ENCODE measurements around the gene SGCA. TPM values are rescaled to one million over a fixed set of nuclear protein-coding genes. Genes with fewer than 3 reads are reported as not detected.

Gene SGCA
- polyA plus RNA-seq, 5 donors = 3.1 to 19.0 (median 3.6) TPM

DNA sequence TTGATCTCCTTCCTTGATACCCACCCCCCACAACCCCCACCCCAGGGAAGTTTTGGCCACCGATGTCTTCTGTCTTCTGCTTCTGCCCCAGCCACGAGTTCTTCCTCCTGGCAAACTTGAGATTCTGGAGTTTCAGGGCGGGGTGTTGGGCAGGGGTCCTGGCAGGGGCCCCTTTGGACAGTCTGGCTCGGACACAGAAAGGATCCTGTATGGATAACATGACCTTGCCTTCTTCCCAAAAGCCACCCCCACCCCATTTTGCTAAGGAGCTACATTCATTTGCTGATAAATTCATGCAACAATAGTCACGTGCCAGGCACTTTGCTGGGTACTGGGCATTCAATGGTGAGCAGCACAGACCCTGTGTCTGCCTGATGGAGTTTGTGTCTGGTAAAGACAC is 41.5 kb downstream of the SGCA start:
- no peak for DNase-seq

DNA sequence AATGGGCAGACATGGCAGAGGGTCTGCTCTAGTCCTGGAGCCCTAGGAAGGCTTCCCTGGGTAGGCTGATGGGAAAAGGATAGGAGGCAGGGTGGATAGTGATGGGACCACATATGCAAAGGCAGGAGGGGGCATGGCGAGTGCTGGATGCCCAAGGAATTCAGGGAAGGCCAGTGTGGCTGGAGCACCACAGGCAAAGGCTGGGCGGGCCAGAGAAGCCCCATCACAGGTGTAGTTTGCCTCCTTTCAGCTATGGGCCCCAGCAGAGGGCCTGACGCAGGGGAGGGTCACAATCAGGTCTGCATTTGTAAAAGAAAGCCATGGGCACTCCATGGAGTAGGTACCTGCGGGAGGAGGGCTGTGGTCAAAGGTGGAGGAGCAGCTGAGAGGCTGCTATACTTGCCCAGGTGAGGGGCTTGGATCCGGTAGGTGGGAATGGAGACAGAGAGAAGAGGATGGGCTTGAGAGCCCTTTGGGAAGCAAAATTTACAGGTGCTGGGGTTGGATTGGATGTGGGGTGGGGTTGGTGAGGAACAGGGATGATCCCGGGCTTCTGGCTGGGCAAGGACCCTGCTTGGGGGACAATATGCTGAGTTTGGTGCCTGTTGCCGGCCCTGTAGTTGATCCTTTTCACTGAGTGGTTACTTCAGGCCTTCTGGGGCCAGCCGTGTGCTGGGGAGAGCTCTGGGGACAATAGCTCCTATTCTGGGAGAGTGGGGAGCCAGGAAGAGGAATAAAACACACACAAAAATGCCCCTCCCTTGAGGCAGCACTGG is 42.2 kb downstream of the SGCA start:
- no peak for DNase-seq

DNA sequence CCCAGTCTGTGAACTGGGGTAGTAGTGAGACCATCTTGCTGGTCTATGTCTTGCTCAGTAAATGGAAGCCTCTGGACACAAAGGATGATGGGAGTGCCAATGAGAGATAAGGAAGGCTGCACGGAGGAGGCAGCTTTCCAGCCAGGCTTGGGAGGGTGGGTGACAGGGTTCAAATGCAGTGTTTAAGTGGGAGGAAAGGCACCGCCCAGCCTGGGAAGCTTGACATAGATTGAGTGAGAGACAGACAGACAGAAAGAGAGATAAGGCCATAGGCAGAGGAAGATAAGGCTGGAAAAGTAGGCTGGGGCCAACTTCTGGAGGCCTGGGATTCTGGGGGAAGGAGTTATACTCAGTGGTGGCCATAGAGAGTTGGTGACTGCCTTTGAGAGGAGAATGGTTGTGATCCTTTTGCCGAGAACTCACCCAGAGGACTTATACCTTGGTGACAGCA is 42.8 kb downstream of the SGCA start:
- no peak for DNase-seq

DNA sequence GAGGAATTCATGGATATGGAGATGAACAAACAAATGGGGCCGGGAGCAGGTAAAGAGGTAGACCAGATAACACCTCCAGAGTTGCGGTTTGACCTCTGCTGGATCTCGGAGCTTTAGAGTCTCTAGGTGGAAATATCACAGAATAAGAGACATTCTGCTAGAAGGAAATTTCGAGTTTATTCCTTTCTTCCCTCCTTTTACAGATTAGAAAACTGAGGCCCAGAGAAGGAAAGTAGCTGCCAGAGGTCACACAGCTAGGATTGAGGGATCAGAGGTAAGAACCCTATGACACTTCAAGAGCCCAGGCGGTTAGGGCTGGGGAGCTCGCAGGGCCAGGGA is 43.3 kb downstream of the SGCA start:
- no peak for DNase-seq

DNA sequence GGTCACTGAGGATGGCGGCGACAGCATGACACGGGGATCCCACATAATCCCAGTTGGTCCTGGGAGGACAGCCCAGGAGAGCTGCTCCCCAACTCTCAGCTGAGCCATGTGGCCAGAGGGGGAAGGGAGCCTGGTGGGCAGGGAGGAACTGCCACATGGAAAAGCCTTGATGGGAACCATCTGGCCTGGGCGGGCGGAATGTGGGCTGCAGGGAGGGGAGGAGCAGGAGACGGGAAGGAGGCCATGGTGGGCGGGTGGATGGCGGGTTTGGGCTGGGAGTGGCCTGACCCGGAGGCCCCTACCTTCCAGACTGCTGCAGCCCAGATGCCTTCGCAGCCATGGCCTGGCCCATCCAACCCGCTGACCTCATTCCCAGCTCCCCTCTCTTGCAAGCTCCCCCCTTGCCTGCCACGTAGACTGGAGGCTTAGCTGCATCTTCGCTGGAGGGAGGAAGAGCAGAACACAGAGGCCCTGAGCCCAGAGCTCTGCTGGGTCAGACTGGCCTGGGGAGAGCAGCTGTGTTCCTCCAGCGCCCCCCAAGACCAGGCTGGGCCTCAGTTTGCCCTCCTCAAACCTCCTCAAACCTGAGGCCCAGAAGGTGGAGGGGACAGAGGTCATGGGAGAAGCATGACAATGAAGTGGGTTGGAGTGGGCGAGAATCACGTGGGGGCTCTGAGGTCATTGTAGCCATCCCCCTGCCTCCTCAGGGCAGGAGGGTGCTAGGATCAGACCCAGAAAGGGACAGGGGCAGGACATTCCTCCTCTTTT is 43.9 kb downstream of the SGCA start:
- DNase-seq = peak; percentile 94 to 96

DNA sequence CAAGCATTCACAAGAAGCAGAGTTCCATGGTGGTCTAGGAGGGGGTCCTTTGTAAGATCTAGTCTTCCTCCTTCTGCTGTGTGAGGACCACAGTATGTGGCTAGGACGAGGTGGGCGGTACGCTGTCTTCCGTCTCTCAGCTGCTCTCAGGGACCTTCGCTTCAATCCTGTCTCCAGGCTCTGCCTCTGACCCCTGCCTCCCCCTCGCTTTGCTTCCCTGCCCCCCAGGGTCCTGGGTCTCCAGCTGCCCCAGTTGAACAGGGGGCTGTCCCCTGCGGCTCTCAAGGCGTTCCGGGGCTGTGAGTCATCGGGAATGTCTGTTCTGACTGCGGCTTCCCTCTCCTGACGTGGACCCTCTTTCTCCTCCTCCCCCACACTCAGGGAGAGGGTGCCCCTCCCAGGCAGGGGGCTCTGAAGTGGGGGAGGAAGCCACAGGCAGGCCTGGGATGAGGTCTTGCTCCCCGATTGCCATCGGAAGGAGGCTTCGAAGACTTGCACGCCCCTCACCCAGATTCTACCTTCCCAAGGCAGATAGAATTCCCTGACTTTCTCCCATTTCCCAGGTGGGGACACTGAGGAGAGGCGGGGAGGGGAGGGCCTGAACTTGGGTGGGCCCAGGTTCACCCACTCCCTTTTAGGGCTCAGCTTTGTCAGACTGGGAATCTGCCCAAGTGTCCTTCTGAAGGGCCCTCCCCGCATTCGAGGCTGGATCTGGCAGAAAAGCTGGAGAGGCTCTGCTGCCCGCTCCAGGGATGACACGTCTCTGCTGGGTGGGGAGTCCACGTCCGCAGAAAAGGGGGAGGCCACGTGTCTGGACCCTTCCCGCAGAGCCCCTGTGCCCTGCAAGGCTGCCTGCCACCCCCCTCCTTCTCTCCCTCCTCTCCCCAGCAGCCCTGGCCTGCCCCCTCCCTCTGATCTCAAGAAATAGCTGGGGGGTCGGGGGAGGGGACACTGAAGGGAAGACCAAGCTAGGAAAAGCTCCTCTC is 44.7 kb downstream of the SGCA start:
- peak in 1 of 2 donors; percentile 63 for DNase-seq

DNA sequence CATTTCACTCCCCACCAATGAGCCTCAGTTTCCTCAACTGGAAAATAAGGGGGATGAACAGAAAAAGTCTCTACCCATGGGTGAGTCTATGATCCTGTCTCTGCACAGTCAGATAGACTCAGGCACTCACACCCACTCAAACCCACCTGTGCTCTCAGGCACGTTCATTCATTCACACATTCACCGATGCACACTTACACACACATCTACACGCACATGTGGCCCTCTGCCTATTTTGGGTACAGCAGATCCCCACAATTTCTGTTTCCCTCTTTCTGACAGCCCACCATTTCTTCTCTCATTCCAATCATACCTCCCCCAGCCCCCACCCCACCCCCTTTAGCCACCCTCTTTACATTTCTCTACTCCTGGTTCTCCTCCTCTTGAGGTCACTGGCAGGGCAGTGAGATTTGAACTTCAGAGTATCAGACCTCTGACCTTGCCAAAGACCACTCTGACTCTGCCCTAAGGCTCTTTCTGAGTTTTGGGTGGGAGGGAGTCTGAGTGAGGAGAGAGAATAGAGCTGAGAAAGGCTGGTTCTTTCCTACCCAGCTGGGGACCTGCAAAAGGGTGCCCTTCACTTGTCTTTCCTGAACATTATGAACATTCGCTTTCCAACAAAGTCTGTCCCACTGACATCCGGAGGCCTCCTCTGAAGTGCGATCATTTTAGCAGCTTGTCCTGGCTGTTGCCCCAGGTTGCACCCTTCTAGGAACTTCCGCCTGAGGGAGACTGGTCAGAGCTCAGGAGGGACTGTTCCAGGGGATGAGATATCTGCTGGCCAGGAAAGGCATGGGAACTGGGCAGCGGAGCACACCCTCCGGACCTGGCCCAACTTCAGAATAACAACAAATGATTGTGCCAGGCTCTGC is 45.7 kb downstream of the SGCA start:
- DNase-seq = no peak

DNA sequence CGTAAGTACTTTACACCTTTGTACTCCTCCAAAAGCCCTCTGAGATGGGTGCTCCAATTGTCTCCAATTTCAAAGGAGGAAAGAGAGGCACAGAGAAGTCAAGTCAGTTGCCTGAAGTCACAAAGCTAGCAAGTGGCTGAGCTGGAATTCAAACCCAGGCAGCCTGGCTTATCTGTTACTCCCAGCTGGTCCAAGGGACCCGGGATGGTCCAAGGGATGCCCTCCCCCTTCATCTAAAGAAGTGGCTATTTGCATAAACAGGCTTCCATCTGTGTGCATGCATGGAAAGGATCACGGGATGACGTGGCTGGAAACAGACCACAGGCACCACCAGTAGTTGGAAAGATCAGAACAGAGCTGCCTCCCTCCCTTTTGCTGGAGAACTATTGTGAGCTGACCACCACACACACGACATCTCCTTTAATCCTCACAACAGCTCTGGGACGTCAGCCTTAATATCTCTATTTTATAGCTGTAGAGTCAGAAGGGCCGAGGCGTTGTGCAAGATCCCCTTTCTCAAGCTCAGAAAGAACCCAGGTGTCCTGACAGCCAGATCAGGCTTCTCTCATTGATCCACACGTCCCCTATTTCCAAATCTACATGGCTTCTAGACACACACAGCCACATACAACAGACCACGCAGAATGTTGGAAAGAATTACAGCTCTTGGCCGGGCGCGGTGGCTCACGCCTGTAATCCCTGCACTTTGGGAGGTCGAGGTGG is 46.5 kb downstream of the SGCA start:
- DNase-seq = no peak

DNA sequence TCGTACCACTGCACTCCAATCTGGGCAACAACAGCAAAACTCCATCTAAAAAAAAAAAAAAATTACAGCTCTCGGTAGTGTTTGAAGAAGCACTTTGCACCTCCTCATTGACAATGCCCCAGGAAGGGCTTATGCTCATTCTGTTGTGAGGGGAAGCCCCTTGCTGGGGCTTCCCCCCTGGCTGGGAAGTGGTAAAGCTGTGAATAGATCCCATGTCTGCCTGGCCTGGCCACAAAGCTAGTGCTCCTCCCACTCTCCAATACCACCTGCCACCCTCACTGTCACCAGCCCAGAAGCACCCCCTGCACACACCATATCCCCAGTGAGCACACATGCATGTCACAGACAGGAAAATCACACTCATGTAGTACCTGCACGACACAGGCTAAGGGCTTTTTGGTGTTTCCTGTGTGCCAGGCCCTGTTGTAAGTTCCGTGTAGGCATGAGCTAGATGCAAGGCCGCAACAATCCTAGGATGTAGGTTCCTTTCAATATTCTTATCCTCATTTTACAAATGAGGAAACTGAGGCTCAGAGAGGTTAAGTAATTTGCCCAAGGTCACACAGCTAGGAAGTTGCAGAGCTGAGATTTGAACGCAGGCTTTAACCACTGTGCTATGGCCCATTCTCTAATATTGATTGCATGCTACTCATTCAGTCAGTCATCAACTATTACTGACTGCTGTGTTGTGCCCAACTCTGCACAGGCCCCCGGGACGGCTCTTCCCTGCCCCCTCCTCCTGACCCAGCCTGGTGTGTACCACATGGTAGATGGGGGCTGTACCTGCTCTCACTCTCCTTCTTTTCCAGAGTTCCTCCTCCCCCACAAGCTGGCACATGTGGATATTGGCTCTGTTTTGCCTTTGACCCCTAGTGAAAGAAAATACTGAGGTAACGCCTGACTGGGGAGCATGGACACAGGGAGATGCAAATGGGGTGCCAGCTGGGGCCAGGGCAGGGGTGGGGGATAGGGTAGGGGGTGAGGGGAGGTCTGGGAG is 47.5 kb downstream of the SGCA start:
- no peak for DNase-seq

DNA sequence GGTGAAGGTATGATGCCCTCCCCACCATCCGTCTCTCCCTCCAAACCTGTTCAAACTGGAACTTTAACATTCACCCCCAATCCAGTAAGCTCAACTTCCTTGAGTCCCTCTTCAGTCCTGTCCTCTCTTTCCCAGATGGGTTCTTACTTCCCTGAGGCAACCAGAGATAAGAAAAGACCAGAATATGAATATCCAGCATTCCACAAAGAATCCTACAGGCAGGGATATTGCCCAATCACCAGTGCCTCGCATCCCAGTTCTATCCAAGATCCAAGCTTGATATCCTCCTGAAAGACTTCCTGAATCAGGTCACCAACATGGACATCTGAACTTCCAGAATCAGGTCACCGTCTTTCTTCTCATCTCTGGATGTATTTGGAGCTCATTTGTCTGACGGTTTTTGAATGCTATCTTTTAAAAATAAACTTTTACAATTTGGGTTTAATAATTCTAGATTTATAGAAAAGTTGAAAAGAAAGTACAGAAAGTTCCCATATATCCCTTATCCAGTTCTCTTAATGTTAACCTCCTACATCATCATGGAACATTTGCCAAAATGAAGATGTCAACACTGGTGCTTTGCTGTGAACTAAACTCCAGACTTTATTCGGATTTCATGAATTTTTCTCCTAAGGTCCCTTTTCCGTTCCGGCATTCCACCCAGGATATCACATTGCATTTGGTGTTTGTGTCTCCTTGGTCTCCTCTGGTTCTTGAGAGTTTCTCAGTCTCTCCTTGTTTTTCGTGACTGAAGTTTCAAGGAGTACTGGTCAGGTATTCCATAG is 49.4 kb downstream of the SGCA start:
- no peak for DNase-seq

DNA sequence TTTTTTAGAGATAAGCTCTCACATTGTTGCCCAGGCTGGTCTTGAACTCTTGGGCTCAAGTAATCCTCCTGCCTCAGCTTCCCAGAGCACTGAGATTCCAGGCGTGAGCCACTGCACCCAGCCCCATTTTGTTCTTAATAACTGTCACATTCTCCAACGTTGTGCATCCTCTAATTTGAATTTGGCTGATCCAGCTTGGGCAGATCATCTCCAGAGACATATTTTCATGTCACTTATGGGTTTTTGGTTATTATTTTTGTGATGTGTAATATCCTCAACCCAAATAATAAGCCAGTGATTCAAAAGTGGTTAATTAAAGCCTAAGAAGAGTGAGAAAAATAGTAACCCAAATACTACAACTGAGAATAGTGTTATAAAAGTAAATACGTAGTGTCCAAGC is 51.8 kb downstream of the SGCA start:
- DNase-seq = no peak

DNA sequence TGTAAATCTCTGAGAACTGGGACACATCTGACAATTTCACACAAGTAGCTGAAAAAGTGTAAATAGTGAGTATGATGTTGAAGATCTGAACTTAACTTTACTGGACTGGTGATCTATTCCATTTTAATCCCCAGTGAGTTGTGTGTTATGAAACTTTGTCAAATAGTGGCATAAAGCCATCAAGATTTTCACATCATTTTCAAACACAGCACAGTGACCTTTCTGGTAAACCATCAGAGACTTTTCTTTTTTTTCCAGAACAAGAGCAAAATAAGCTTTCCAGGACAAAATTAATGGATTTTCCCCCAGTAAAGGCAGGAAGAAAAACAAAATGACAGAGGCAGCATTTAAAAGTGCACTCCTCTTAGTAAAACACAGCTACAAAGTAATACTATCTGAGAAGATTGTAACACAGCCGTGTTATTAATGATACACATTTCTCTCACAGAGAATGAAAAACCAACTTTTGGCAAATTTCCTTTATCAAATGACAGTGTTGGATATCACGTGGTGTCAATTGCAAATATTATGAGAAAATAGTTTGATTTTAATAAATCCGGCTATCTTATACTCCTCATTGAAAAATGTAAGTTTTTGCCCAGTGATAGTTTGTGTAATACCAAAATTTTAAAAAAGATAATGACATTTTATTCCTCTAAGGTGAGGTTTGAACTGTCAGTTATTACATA is 52.4 kb downstream of the SGCA start:
- no peak for DNase-seq

DNA sequence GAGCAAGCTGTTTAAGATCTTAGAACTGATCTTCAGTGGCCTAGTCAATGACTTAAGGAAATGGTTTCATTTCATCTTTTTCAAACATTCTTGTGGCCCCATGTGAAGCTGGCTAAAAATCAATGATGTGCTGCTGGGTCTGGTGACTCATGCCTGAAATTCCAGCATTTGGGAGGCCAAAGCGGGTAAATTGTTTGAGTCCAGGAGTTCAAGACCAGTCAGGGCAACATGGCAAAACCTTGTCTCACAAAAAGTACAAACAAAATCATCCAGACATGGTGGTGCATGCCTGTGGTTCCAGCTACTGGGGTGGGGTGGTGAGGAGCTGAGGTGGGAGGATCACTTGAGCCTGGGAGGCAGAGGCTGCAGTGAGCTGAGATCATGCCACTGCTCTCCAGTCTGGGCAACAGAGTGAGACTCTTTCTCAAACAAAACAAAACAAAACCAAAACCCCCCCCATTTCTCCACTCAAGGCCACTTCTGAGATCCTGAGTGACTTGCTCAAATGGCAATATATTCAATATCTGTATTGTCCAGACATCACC is 53.0 kb downstream of the SGCA start:
- DNase-seq = no peak

DNA sequence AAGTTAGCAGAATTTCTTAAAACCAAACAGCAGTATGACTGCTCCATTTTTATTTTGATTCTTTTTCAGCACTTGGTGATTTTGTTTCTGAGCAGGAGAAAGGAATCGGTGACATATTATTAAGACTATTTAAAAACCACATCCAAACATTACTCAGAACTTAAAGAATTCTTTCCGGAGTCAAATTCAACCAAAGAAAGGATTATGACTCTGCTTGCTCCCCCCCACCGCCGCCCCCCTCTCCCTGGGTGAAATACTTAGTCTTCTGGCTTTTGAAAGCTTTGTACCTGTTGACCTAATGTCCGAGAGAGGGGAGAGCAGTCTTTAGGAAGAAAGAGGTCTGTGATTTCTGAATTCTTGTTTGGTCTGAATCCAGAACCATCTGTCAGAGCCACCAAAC is 53.5 kb downstream of the SGCA start:
- no peak for DNase-seq

DNA sequence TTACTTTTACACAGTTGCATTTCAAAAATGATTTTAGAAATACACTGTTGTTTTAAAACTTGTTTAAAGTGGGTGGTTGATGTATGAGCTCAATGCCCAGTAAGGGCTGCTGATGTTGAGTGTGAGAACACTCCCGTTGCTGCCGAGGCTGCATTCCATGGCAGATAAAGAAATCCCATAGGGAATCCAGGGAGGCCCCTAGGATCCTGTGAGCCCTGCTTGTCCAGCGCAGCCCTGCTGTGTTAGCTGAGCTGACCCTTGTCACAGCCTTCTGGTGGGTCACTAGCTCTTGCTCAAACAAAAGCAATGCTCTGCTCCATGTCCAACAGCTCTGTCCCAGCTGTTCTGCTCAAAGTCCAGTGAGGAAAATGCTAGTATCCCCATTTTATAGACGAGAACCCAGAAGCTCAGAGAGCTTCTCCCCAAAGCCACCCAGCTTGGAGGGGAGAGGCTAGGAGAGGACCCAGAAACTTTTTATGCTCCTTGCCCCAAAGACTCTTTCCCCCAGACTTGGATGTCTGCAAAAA is 54.2 kb downstream of the SGCA start:
- no peak for DNase-seq

DNA sequence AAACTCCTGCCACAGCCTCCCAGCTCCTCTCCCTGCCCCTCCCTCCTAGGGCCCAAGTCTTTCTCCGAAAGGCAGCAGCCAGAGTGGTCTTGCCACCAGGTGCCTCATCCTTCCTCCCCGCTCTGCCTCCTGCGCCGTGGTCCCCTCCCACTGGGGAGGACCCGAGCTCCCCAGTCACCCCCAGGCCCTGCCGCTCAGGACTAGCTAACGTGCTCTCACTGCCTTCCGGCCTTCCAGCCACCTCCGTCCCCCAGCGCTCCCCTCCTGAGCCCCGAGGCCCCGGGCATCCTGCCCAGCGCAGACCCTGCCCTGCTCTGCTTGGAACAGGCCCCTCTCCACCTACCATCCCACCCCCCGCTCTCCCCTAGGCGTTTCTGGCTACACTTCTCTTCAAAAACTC is 55.0 kb downstream of the SGCA start:
- DNase-seq = no peak

DNA sequence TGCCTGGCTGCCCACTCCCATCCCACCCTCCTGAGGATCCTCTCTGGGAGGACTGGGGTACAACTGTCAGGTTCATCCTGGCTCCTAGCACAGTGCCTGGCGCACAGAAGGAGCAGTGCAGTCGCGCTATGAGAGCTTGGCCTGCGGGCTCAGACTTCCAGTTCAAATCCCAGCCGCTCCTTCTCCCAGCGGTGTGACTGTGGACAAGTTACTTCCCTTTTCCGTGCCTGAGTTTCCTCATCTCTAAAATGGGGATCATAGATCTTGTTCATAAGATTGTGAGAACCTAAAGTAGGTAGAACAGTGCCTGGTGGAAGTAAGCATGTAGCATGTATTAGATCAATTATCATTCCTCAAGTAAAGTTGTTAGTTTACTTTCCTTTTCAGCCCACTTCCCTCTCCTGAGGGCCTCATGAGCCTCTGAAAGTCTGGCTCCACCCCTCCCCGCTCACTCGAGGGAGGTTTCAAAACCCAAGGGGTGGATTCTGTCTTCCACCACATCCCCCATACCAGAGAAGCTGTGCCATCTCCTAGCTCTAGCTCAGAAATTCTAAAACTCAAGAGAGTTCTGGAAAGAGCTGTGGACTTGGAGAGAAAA is 55.6 kb downstream of the SGCA start:
- DNase-seq = no peak
